Aorta (tissue), 5 donors: ENCODE results near the gene DYNC1I1. TPM values are rescaled to one million over a fixed set of nuclear protein-coding genes. Genes with fewer than 3 reads are reported as not detected.

ENCODE experiments used
- ATAC-seq: fragments of 200-7000 bp; cut with Tn5 transposase; one replicate; pipeline ENCODE4 v1.9.1; 2022; ENCODE audit warnings: moderate library complexity; ENCODE audit not compliant: low FRiP score
- DNase-seq, 2 donors: peaks; one replicate each; pipeline ENCODE4 v3.0.0-alpha.2; 2020
- H3K27ac ChIP-seq, 2 donors: one replicate each; pipeline ENCODE4 v1.5.1; 2013; ENCODE audit warnings: low read length in 2 of 2, mild to moderate bottlenecking in 2 of 2, moderate library complexity in 2 of 2, control low read depth in 1 of 2, inconsistent platforms in 1 of 2, low read depth in 1 of 2
- H3K27me3 ChIP-seq, 2 donors: one replicate each; pipeline ENCODE4 v1.6.1; 2013; ENCODE audit warnings: control low read depth in 1 of 2, low read length in 1 of 2, mild to moderate bottlenecking in 1 of 2, moderate library complexity in 1 of 2; ENCODE audit not compliant: insufficient read depth in 2 of 2, control insufficient read depth in 1 of 2
- H3K36me3 ChIP-seq, 2 donors: one replicate each; pipeline ENCODE4 v1.6.1; 2013; ENCODE audit warnings: control low read depth in 1 of 2, low read length in 1 of 2, mild to moderate bottlenecking in 1 of 2; ENCODE audit not compliant: insufficient read depth in 2 of 2, control insufficient read depth in 1 of 2
- H3K4me1 ChIP-seq, 2 donors: one replicate each; pipeline ENCODE4 v1.6.1; 2013; ENCODE audit warnings: low read length in 2 of 2, control low read depth in 1 of 2, mild to moderate bottlenecking in 1 of 2, moderate library complexity in 1 of 2; ENCODE audit not compliant: insufficient read depth in 2 of 2, control insufficient read depth in 1 of 2
- H3K4me3 ChIP-seq, 2 donors: one replicate each; pipeline ENCODE4 v1.5.1; 2013; ENCODE audit warnings: low read length in 2 of 2, control low read depth in 1 of 2, mild to moderate bottlenecking in 1 of 2
- H3K9me3 ChIP-seq: one replicate; pipeline ENCODE4 v1.6.1; 2013; ENCODE audit warnings: mild to moderate bottlenecking, low read length; ENCODE audit not compliant: control insufficient read depth
- WGBS, 2 donors: extraction: QIAGEN DNeasy Blood & Tissue Kit; methylation state at CpG; one replicate each; pipeline ENCODE4 v1.1.7; 2013; 5-methylcytosine and 5-hydroxymethylcytosine counted together
- intact Hi-C, 2 donors: fragments of 100-400 bp; cut with DNase I; formaldehyde crosslinking; loops; one replicate each; pipeline versions ENCODE4 v1.14.2 to v1.15.0; 2022
- polyA plus RNA-seq, 2 donors: library from polyadenylated mRNA; stranded (reverse); fragments of 200-250 nt; gene quantifications; one replicate each; pipeline ENCODE4 v1.2.3, GENCODE V29; 2013
- total RNA-seq, 2 donors: library from RNA; stranded (reverse); fragmentation: NEBNext Ultra II Directional; extraction: Animal tissue kit (Norgen Biotek cat#: 25700); gene quantifications; one replicate each; pipeline ENCODE4 v1.2.1, GENCODE V29; 2021
- donor health status: healthy with polysubstance abuse.
- donor health status: Bipolar disorder and iron deficiency.
- donor health status: DM: no; HTN: no; CAD: no.
- donor health status: DM: no; HTN: no; CAD: no.
- donor health status: DM: yes; HTN: yes; CAD: no.

The DYNC1I1 gene
- total and polyA plus RNA-seq, 4 donors, result 7.4 to 13.3 (median 11.3) TPM

DNA sequence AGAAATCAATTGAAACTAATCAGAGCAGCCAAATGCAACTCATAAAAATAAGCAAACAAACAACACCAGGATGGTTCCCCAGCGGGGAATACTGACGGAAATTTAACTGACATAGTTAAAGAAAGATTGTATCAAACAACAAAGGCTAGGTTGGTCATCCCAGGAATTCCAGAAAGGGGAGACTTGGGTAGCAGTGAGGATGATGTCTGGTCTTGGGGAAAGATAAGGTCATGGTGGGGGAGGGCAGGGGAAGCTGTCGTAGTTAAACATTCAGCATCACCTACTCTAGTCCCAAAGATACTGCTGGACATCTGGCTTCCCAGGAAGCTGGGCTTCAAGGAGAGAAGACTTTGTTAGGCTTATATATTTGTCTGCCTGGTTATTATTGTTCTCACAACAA is 50.4 kb downstream of the DYNC1I1 start:
- Histone ChIP-seq H3K36me3 (peaks cover 0 to 2% of the 10 kb centered on the region in 2 donors), H3K27ac (no peak overlapping the region), H3K9me3 (no peaks in the 10 kb centered on the region), H3K4me3 (no peak overlapping the region), H3K27me3 (no peaks in the 10 kb centered on the region), H3K4me1 (no peaks in the 10 kb centered on the region)
- 89 to 93% methylated on average over 3 of the region's 3 CpGs for WGBS, 2 donors
- ATAC-seq, result no peak
- no peak for DNase-seq
- intact Hi-C loops, result no loop called here

DNA sequence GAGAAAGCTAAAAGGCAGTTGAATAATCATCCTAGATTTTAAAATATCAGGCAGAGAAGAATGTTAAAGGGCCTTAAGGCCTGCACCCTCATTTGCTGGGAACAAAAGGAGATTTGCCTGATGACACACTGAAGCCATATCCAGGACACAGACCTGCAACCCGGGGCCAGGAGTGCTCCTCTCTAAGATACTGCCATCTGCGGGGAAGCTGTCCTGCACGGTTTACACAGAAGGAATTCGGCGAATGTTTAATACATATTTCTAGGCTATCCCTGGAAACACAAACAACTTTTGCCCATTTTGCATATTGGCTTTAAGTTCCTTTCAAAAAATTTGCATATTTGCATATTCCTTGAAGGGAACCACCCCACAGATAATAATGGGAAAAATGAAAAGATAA is 52.3 kb downstream of the DYNC1I1 start:
- H3K4me1 ChIP-seq, result peaks cover 3 to 4% of the 10 kb centered on the region in 2 donors
- H3K9me3 ChIP-seq, result no peaks in the 10 kb centered on the region
- WGBS, 2 donors, result 84% methylated on average over 5 of the region's 5 CpGs
- no peaks in the 10 kb centered on the region for H3K27me3 ChIP-seq
- H3K4me3 ChIP-seq, result no peak overlapping the region
- H3K27ac ChIP-seq, result no peak overlapping the region
- intact Hi-C loops, result no loop called here
- DNase-seq (no peak), ATAC-seq (no peak)
- peaks cover 0 to 2% of the 10 kb centered on the region in 2 donors for H3K36me3 ChIP-seq

DNA sequence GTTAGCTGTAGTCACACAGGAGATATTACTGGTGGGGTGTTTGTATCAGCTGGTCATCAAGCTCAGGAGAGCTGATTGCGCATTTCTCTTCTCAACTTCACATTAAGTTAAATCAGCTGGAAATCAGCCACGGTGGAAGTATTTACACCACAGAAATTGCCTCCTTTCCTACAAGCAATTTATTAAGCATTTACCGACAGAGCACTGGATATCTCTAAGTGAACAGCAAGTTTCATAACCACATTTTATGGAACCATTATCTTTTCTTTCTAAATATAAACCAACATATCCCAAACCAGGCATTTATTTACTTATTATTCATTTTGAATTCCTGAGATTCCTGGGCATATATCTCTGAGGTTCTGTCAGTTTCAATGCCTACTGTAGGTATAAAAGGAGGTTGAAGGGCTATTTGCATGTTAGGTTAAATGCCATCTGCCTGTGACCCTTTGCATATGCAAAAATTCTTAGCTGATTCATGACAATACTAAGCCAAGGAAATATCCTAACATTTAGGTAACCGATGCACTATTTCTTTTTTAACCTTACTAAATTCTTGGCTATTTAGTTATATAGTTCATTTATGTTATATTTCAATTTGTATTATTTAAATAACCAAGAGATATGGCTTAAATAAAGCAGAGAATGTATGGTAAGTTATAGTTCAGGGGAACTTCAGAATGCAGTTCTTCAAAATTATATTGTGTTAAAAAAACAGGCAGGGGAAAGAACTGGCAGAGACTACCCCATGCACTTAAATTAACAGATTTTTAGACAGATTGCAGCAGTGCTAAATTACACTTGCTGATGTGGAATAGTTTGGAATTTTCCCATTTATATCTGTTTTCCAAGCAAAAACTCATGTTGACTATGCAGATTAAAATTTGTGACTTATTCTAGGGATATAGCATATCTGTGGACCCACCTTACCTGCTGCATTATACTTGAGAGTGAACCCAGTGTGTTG is 56.8 kb downstream of the DYNC1I1 start:
- Histone ChIP-seq H3K4me3 (no peak overlapping the region), H3K27me3 (no peaks in the 10 kb centered on the region), H3K9me3 (no peaks in the 10 kb centered on the region), H3K36me3 (peaks cover 0 to 2% of the 10 kb centered on the region in 2 donors), H3K27ac (no peak overlapping the region), H3K4me1 (peaks cover 3 to 4% of the 10 kb centered on the region in 2 donors)
- ATAC-seq (no peak), DNase-seq (no peak)
- intact Hi-C loops, result no loop called here
- 42 to 51% methylated on average over 4 of the region's 4 CpGs for WGBS, 2 donors

GRCh38 chr7:95840953-95841950 is 68.9 kb downstream of the DYNC1I1 start:
- H3K36me3 ChIP-seq, result no peaks in the 10 kb centered on the region
- H3K4me3 ChIP-seq, result no peak overlapping the region
- intact Hi-C loops, result no loop called here
- H3K9me3 ChIP-seq, result no peaks in the 10 kb centered on the region
- no peaks in the 10 kb centered on the region for H3K27me3 ChIP-seq
- DNase-seq, result no peak
- no peak overlapping the region for H3K27ac ChIP-seq
- 68 to 69% methylated on average over 4 of the region's 4 CpGs for WGBS, 2 donors
- no peak for ATAC-seq
- no peaks in the 10 kb centered on the region for H3K4me1 ChIP-seq

- intact Hi-C loops, result no loop called here
- DNase-seq (no peak), ATAC-seq (no peak)
- H3K4me1 ChIP-seq, result no peaks in the 10 kb centered on the region
- H3K9me3 ChIP-seq, result no peaks in the 10 kb centered on the region
- no peaks in the 10 kb centered on the region for H3K27me3 ChIP-seq
- H3K4me3 ChIP-seq, result no peak overlapping the region
- H3K36me3 ChIP-seq, result no peaks in the 10 kb centered on the region
- no peak overlapping the region for H3K27ac ChIP-seq
- WGBS, 2 donors, result 54 to 60% methylated on average over 2 of the region's 2 CpGs
These were observed 70.9 kb downstream of the DYNC1I1 start for GRCh38 chr7:95843286-95843685.

DNA sequence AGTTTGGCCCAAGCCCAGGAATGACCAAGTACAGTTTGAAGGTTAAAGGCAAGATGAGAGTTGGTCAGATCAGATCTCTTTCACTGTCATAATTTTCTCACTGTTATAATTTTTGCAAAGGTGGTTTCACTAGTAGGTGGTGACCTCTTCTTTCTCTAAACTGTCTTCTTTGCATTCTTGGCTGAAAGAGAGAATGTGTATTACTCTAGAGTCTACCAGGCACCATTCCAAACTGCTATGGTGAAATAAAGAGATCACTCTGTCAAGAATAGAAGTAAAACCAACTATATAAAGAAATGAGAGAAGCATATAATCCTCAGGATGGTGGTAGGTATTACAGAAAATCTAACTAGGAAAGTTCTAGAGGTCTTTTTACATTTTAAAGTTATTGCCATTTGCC is 72.7 kb downstream of the DYNC1I1 start:
- Histone ChIP-seq H3K27me3 (no peaks in the 10 kb centered on the region), H3K36me3 (no peaks in the 10 kb centered on the region), H3K27ac (no peak overlapping the region), H3K4me3 (no peak overlapping the region), H3K4me1 (no peaks in the 10 kb centered on the region), H3K9me3 (no peaks in the 10 kb centered on the region)
- intact Hi-C loops, result no loop called here
- ATAC-seq, result no peak
- DNase-seq, result no peak

GRCh38 chr7:95847061-95847460 is 74.7 kb downstream of the DYNC1I1 start:
- Histone ChIP-seq H3K27ac (no peak overlapping the region), H3K27me3 (no peaks in the 10 kb centered on the region), H3K4me3 (no peak overlapping the region), H3K9me3 (no peaks in the 10 kb centered on the region), H3K4me1 (no peaks in the 10 kb centered on the region), H3K36me3 (no peaks in the 10 kb centered on the region)
- DNase-seq, result no peak
- no peak for ATAC-seq
- intact Hi-C loops, result no loop called here
- 32 to 34% methylated on average over 4 of the region's 4 CpGs for WGBS, 2 donors

DNA sequence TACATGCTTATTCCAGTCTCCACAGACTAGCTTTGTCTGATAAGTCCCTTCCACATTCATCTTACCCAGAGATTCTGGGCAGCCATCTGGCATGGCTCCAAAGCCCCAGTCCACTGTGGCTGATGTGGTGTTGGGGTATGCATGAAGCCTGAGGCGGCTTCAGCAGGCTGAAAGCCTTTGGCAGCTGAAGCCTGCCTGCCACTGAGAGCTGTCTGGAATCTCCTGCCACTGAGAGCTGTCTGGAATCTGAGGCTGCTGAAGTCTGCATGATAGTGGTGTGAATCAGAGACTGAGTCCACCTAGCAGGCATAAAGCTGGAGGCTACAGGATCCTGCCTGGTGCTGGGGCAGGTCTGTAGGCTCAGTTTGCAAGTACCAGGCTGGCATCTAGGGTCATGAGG is 87.1 kb downstream of the DYNC1I1 start:
- no peaks in the 10 kb centered on the region for H3K27me3 ChIP-seq
- peaks cover 0 to 4% of the 10 kb centered on the region in 2 donors for H3K36me3 ChIP-seq
- DNase-seq (no peak), ATAC-seq (no peak)
- no peak overlapping the region for H3K4me3 ChIP-seq
- WGBS, 2 donors, result 36 to 57% methylated on average over 1 of the region's 1 CpG
- H3K9me3 ChIP-seq, result no peaks in the 10 kb centered on the region
- intact Hi-C loops, result no loop called here
- no peak overlapping the region for H3K27ac ChIP-seq
- H3K4me1 ChIP-seq, result peaks cover 1 to 5% of the 10 kb centered on the region in 2 donors
